Tibial nerve (tissue), 4 donors: ENCODE data around the gene ART1. TPM values are rescaled to one million over a fixed set of nuclear protein-coding genes. Genes with fewer than 3 reads are reported as not detected.
"Not testable (repeated sequence)": the region's sequence is repeated elsewhere in the genome, so short reads cannot be mapped to it uniquely, and the experiment has no call there.

Source experiments
- DNase-seq, 2 donors: peaks; one replicate each; pipeline ENCODE4 v3.0.0-alpha.2; 2019; ENCODE audit warnings: low spot score in 2 of 2
- H3K27ac ChIP-seq, 4 donors: fragments of 200-600 bp; sonication (generic) in 3 of 4; one replicate each; pipeline ENCODE4 v1.5.1; 2017 to 2019; ENCODE audit warnings: mild to moderate bottlenecking in 1 of 4
- H3K27me3 ChIP-seq, 2 donors: fragments of 200-600 bp; sonication (generic) in 1 of 2; one replicate each; pipeline versions ENCODE4 v1.5.1 to v1.6.0; 2017 to 2019
- H3K36me3 ChIP-seq, 3 donors: fragments of 200-600 bp; sonication (generic); one replicate each; pipeline ENCODE4 v1.5.1; 2018 to 2019
- H3K4me1 ChIP-seq, 4 donors: fragments of 200-600 bp; sonication (generic) in 3 of 4; one replicate each; pipeline ENCODE4 v1.5.1; 2017 to 2019
- H3K4me3 ChIP-seq, 4 donors: fragments of 200-600 bp; sonication (generic) in 3 of 4; one replicate each; pipeline ENCODE4 v1.5.1; 2017 to 2019; ENCODE audit warnings: mild to moderate bottlenecking in 1 of 4, moderate library complexity in 1 of 4
- H3K9me3 ChIP-seq, 4 donors: fragments of 200-600 bp; sonication (generic) in 3 of 4; one replicate each; pipeline ENCODE4 v1.5.1; 2017 to 2019
- EP300 ChIP-seq, 2 donors: sonication (generic); formaldehyde crosslinking; IDR thresholded peaks; one replicate each; pipeline ENCODE4 v1.6.1; 2017; ENCODE audit warnings: antibody characterized with exemption in 2 of 2, mild to moderate bottlenecking in 1 of 2
- POLR2A ChIP-seq, 2 donors: fragments of 450-650 bp; IDR thresholded peaks; one replicate each; pipeline ENCODE4 v1.6.1; 2017; ENCODE audit warnings: antibody characterized with exemption in 2 of 2, mild to moderate bottlenecking in 2 of 2, moderate library complexity in 2 of 2
- WGBS, 2 donors: methylation state at CpG; one replicate each; pipeline ENCODE4 v1.1.5; 2018; 5-methylcytosine and 5-hydroxymethylcytosine counted together
- total RNA-seq, 4 donors: library from RNA; depleted of rRNA; stranded (reverse); fragments of >200 nt; gene quantifications; one replicate each; pipeline ENCODE4 v1.1.0, GENCODE V29; 2016
- TF ChIP-seq, protein P1 (sequence below), 5 experiments: fragments of 200-600 bp in 3 of 5; fragments of 450-650 bp in 2 of 5; sonication (generic) in 3 of 5; IDR thresholded peaks; one replicate each; pipeline ENCODE4 v1.5.1; 2016 to 2019; ENCODE audit warnings: antibody characterized with exemption in 5 of 5, mild to moderate bottlenecking in 3 of 5, moderate library complexity in 2 of 5

ART1 gene
- total RNA-seq, 4 donors from 2014 or later, result 2.4 to 2.8 TPM; not detected in 2

DNA sequence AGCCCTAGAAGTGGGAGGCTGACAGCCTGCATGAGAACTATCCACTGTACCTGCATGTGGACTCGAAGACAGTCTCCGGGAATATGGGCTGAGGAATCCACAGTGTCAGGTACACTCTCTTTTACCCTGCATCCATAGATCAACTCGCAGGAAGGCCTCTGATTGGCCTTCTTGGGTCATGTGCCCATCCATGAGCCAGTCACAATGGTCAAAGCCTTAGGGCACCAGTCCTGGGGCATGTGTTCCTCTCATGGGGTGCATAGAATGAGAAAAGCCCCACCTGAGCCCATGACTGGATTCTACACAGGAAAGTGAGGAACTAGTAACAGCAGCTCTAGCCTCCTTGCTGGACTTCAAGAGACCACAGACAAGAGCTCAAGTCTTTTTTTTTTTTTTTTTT lies 10.6 kb downstream of the ART1 start:
- Histone ChIP-seq H3K27ac (no peak overlapping the region), H3K9me3 (no peaks in the 10 kb centered on the region), H3K4me3 (no peak overlapping the region), H3K36me3 (no peaks in the 10 kb centered on the region), H3K4me1 (no peaks in the 10 kb centered on the region), H3K27me3 (no peaks in the 10 kb centered on the region)
- DNase-seq, result no peak
- TF ChIP-seq EP300 (IDR thresholded peaks at IDR 0.05), result no peak
- TF ChIP-seq, protein P1, sequence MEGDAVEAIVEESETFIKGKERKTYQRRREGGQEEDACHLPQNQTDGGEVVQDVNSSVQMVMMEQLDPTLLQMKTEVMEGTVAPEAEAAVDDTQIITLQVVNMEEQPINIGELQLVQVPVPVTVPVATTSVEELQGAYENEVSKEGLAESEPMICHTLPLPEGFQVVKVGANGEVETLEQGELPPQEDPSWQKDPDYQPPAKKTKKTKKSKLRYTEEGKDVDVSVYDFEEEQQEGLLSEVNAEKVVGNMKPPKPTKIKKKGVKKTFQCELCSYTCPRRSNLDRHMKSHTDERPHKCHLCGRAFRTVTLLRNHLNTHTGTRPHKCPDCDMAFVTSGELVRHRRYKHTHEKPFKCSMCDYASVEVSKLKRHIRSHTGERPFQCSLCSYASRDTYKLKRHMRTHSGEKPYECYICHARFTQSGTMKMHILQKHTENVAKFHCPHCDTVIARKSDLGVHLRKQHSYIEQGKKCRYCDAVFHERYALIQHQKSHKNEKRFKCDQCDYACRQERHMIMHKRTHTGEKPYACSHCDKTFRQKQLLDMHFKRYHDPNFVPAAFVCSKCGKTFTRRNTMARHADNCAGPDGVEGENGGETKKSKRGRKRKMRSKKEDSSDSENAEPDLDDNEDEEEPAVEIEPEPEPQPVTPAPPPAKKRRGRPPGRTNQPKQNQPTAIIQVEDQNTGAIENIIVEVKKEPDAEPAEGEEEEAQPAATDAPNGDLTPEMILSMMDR (IDR thresholded peaks at IDR 0.05), result no peak
- 84 to 91% methylated on average over 3 of the region's 3 CpGs for WGBS, 2 donors

DNA sequence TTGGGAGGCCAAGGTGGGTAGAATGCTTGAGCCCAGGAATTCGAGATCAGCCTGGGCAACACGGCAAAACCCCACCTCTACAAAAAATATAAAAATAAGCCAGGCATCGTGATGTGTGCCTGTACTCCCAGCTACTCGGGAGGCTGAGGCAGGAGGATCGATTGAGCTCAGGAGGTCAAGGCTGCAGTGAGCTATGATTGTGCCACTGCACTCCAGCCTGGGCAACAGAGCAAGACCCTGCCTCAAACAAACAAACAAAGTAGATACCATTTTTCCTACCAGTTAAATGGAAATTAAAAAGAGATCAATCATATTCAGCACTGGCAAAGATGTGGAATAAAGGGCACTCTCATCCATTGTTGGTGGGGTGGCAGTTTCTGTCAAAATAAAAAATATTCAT lies 12.4 kb downstream of the ART1 start:
- H3K36me3 ChIP-seq, H3K4me1 ChIP-seq, DNase-seq, H3K9me3 ChIP-seq, H3K4me3 ChIP-seq, H3K27me3 ChIP-seq, H3K27ac ChIP-seq: not testable (repeated sequence)
- 85 to 86% methylated on average over 5 of the region's 5 CpGs for WGBS, 2 donors

DNA sequence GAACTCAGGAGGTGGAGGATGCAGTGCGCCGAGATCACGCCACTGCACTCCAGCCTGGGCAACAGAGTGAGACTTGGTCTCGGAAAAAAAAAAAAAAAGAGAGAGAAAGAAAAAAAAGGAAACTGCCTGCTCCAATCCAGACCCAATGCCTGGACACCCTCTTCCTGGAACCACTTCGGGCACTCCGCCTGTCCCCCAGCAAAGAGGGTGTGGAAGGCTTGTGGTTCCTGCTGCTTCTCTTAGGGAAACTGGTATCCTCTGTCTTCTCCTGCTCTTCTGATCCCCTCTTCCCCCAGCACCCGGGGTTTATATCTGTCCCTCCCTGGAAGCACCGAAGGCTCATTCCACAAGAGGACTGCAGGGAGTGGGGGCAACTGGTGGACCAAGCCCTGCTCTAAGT lies 13.3 kb downstream of the ART1 start:
- no peaks in the 10 kb centered on the region for H3K27me3 ChIP-seq
- H3K27ac ChIP-seq, result no peak overlapping the region
- TF ChIP-seq POLR2A (IDR thresholded peaks at IDR 0.05) (no peak), EP300 (IDR thresholded peaks at IDR 0.05) (no peak)
- TF ChIP-seq, protein P1 (IDR thresholded peaks at IDR 0.05), result no peak
- no peaks in the 10 kb centered on the region for H3K9me3 ChIP-seq
- WGBS, 2 donors, result 81 to 92% methylated on average over 7 to 8 of the region's 8 CpGs
- H3K4me1 ChIP-seq, result no peaks in the 10 kb centered on the region
- H3K36me3 ChIP-seq, result no peaks in the 10 kb centered on the region
- H3K4me3 ChIP-seq, result no peak overlapping the region
- no peak for DNase-seq

- H3K4me1 ChIP-seq, result no peaks in the 10 kb centered on the region
- no peak overlapping the region for H3K27ac ChIP-seq
- H3K4me3 ChIP-seq, result no peak overlapping the region
- H3K36me3 ChIP-seq, result peaks cover 0 to 13% (median 0%) of the 10 kb centered on the region in 3 donors
- no peaks in the 10 kb centered on the region for H3K27me3 ChIP-seq
- H3K9me3 ChIP-seq, result no peaks in the 10 kb centered on the region
- 92 to 93% methylated on average over 23 to 33 of the region's 33 CpGs for WGBS, 2 donors
- TF ChIP-seq POLR2A (IDR thresholded peaks at IDR 0.05) (no peak), EP300 (IDR thresholded peaks at IDR 0.05) (no peak)
- TF ChIP-seq, protein P1 (IDR thresholded peaks at IDR 0.05), result no peak
- DNase-seq, result no peak
These were observed 14.9 kb downstream of the ART1 start for GRCh38 chr11:3659595-3660515.

DNA sequence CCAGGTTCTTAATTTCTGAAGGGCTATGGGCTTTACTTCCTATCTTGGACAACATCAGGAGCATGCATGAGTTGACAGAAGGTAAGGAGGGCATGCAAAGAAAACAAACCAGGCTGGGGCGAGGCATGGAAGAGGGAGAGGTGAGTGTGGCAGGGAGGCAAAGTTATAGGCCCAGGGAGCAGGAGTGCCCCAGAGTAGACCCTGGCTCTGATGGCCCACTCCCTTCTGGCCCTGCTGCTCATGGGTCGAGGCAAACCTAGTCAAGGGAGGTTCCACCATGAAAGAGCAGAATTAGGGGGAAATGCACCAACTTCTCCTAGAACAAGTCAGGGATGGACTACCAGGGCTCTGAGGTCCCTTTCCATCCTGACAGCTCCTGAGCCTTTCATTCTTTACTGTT lies 16.0 kb downstream of the ART1 start:
- Histone ChIP-seq H3K36me3 (peaks cover 0 to 24% (median 0%) of the 10 kb centered on the region in 3 donors), H3K9me3 (no peaks in the 10 kb centered on the region), H3K4me1 (peaks cover 0 to 4% (median 0%) of the 10 kb centered on the region in 4 donors), H3K27me3 (no peaks in the 10 kb centered on the region), H3K27ac (no peak overlapping the region), H3K4me3 (no peak overlapping the region)
- WGBS, 2 donors, result 90 to 100% methylated on average over 2 of the region's 2 CpGs
- TF ChIP-seq POLR2A (IDR thresholded peaks at IDR 0.05) (no peak), EP300 (IDR thresholded peaks at IDR 0.05) (no peak)
- TF ChIP-seq, protein P1 (IDR thresholded peaks at IDR 0.05), result no peak
- no peak for DNase-seq
